Nephron (organoid): ENCODE measurements around the gene KLF11.

Experiments
- H3K27ac Mint-ChIP-seq, 3 experiments: 2 replicates each; pipeline ENCODE4 v1.8.0; 2020; ENCODE audit warnings: mixed read lengths in 3 of 3, mild to moderate bottlenecking in 2 of 3, moderate library complexity in 1 of 3
- H3K27me3 Mint-ChIP-seq: 2 replicates; pipeline ENCODE4 v1.8.0; 2021; ENCODE audit warnings: low read depth, mild to moderate bottlenecking, moderate library complexity, mixed read lengths
- H3K36me3 Mint-ChIP-seq: 2 replicates; pipeline ENCODE4 v1.8.0; 2020; ENCODE audit warnings: low read depth, mixed read lengths
- H3K4me1 Mint-ChIP-seq: 2 replicates; pipeline ENCODE4 v1.8.0; 2020; ENCODE audit warnings: mixed read lengths
- H3K4me3 Mint-ChIP-seq, 3 experiments: 2 replicates each; pipeline ENCODE4 v1.8.0; 2020; ENCODE audit warnings: mild to moderate bottlenecking in 3 of 3, mixed read lengths in 3 of 3, moderate library complexity in 2 of 3
- H3K9me3 Mint-ChIP-seq: 2 replicates; pipeline ENCODE4 v1.8.0; 2020; ENCODE audit warnings: mixed read lengths
- TF ChIP-seq, protein P1 (sequence below), 3 experiments: fragments of 200-600 bp; sonication (generic); IDR thresholded peaks; one replicate each; pipeline ENCODE4 v1.5.0; 2021; ENCODE audit warnings: antibody characterized with exemption in 3 of 3; ENCODE audit not compliant: unreplicated experiment in 3 of 3

The KLF11 gene

DNA sequence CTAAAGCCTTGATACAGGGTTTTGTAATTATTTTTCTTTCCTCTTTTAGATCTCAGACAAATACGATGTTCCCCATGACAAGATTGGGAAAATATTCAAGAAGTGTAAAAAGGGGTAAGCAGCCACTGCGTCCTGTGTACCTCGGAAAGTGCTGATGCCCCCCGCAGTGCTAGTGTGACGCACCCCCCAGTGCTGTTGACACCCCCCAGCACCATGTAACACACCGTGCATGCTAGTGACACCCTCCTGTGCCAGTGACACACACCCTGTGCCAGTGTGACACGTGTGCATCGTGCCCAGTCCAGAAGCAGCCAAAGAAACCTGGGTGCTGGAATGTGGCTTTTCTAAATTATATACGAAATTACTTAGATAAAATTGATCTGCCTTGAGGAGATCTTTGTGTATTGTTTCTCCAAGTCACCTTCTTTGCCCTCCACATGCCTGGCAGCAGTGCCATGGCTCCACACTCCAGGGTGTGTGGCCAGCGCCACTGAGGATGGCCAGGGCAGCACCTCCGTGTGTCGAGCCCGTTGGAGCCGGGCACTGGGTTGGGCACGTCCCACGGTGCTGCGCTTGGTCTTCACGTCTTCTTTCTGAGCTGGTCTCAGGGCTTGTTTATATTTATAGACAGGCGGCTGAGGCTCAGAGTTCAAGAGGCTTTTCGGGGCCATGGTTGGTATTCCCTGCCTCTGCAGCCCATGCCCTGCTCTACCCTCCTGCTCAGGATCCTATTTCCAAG lies 44.3 kb upstream of the KLF11 start:
- Mint-ChIP-seq H3K27ac (no peak overlapping the region), H3K4me3 (no peak overlapping the region), H3K9me3 (no peaks in the 10 kb centered on the region), H3K27me3 (peaks cover 18% of the 10 kb centered on the region), H3K4me1 (peaks cover 11% of the 10 kb centered on the region), H3K36me3 (peaks cover 6% of the 10 kb centered on the region)
- TF ChIP-seq, protein P1, sequence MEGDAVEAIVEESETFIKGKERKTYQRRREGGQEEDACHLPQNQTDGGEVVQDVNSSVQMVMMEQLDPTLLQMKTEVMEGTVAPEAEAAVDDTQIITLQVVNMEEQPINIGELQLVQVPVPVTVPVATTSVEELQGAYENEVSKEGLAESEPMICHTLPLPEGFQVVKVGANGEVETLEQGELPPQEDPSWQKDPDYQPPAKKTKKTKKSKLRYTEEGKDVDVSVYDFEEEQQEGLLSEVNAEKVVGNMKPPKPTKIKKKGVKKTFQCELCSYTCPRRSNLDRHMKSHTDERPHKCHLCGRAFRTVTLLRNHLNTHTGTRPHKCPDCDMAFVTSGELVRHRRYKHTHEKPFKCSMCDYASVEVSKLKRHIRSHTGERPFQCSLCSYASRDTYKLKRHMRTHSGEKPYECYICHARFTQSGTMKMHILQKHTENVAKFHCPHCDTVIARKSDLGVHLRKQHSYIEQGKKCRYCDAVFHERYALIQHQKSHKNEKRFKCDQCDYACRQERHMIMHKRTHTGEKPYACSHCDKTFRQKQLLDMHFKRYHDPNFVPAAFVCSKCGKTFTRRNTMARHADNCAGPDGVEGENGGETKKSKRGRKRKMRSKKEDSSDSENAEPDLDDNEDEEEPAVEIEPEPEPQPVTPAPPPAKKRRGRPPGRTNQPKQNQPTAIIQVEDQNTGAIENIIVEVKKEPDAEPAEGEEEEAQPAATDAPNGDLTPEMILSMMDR (IDR thresholded peaks at IDR 0.05; ENCODE audit: unreplicated experiment in 3 of 3) = no peak

- Mint-ChIP-seq H3K27me3 (peaks cover 18% of the 10 kb centered on the region), H3K4me1 (peaks cover 10% of the 10 kb centered on the region), H3K36me3 (peaks cover 5% of the 10 kb centered on the region), H3K27ac (no peak overlapping the region), H3K9me3 (no peaks in the 10 kb centered on the region), H3K4me3 (no peak overlapping the region)
- TF ChIP-seq, protein P1 (IDR thresholded peaks at IDR 0.05; ENCODE audit: unreplicated experiment in 3 of 3) = no peak
Measured at GRCh38 chr2:9999693-10000092, 43.7 kb upstream of the KLF11 start.

GRCh38 chr2:10000541-10000940 lies 42.8 kb upstream of the KLF11 start:
- Mint-ChIP-seq H3K4me1 (peaks cover 5% of the 10 kb centered on the region), H3K36me3 (no peaks in the 10 kb centered on the region), H3K27ac (no peak overlapping the region), H3K27me3 (peaks cover 20% of the 10 kb centered on the region), H3K4me3 (no peak overlapping the region), H3K9me3 (no peaks in the 10 kb centered on the region)
- TF ChIP-seq, protein P1 (IDR thresholded peaks at IDR 0.05; ENCODE audit: unreplicated experiment in 3 of 3) = no peak

DNA sequence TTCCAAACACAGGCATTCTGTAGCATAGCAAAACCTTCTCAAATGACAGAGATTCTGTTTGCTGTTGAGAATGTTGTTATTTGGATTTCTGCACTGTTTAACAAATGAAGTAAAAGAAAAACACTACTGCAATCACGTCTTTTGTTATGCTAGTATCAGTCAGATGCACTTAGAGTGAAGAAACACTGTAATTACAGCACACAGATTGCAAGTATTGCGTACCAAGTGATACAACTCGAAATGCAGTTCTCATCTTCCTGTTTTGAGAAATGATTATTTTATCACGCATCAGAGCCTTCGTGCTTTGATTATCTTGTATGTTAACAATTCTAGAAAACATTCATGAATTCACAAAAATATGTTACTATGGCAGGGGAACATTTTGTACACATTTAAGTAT lies 41.8 kb upstream of the KLF11 start:
- TF ChIP-seq, protein P1 (IDR thresholded peaks at IDR 0.05; ENCODE audit: unreplicated experiment in 3 of 3) = no peak
- Mint-ChIP-seq H3K27me3 (peaks cover 20% of the 10 kb centered on the region), H3K36me3 (no peaks in the 10 kb centered on the region), H3K4me3 (no peak overlapping the region), H3K9me3 (no peaks in the 10 kb centered on the region), H3K27ac (no peak overlapping the region), H3K4me1 (peaks cover 5% of the 10 kb centered on the region)

GRCh38 chr2:10002109-10002508 lies 41.2 kb upstream of the KLF11 start:
- Mint-ChIP-seq H3K36me3 (no peaks in the 10 kb centered on the region), H3K4me1 (no peaks in the 10 kb centered on the region), H3K4me3 (no peak overlapping the region), H3K27me3 (peaks cover 20% of the 10 kb centered on the region), H3K9me3 (no peaks in the 10 kb centered on the region), H3K27ac (no peak overlapping the region)
- TF ChIP-seq, protein P1 (IDR thresholded peaks at IDR 0.05; ENCODE audit: unreplicated experiment in 3 of 3) = no peak

- Mint-ChIP-seq H3K36me3 (no peaks in the 10 kb centered on the region), H3K4me3 (no peak overlapping the region), H3K27me3 (peaks cover 20% of the 10 kb centered on the region), H3K4me1 (peaks cover 4% of the 10 kb centered on the region), H3K27ac (no peak overlapping the region), H3K9me3 (no peaks in the 10 kb centered on the region)
- TF ChIP-seq, protein P1 (IDR thresholded peaks at IDR 0.05; ENCODE audit: unreplicated experiment in 3 of 3) = no peak
Measured at GRCh38 chr2:10002681-10003080, 40.7 kb upstream of the KLF11 start.
